ENCODE measurements around the gene MDK.

GRCh38 chr11:46363031-46363407 lies 18.4 kb upstream of the MDK start:
- TF ChIP-seq CTCF (IDR thresholded peaks at IDR 0.05) (no peak), POLR2A (IDR thresholded peaks at IDR 0.05) (no peak)
